IPS-18a (cell line): Measurements from ENCODE around the gene TPD52L2.
"Not testable (repeated sequence)": the region's sequence is repeated elsewhere in the genome, so short reads cannot be mapped to it uniquely, and the experiment has no call there.

ENCODE experiments used
- H3K27ac ChIP-seq: one replicate; pipeline ENCODE4 v1.5.1; 2013; ENCODE audit warnings: low read length
- H3K27me3 ChIP-seq: one replicate; pipeline ENCODE4 v1.6.1; 2013; ENCODE audit warnings: mild to moderate bottlenecking, low read length; ENCODE audit not compliant: control insufficient read depth, insufficient read depth
- H3K36me3 ChIP-seq: one replicate; pipeline ENCODE4 v1.6.1; 2013; ENCODE audit warnings: low read depth, low read length; ENCODE audit not compliant: control insufficient read depth
- H3K4me1 ChIP-seq: one replicate; pipeline ENCODE4 v1.6.1; 2013; ENCODE audit warnings: low read depth, low read length; ENCODE audit not compliant: control insufficient read depth
- H3K4me3 ChIP-seq: one replicate; pipeline ENCODE4 v1.5.1; 2013; ENCODE audit warnings: low read length
- H3K9ac ChIP-seq: one replicate; pipeline ENCODE4 v1.6.1; 2013; ENCODE audit warnings: mild to moderate bottlenecking, low read length, moderate library complexity
- H3K9me3 ChIP-seq: one replicate; pipeline ENCODE4 v1.6.1; 2013; ENCODE audit warnings: low read depth, low read length; ENCODE audit not compliant: control insufficient read depth

Gene TPD52L2

DNA sequence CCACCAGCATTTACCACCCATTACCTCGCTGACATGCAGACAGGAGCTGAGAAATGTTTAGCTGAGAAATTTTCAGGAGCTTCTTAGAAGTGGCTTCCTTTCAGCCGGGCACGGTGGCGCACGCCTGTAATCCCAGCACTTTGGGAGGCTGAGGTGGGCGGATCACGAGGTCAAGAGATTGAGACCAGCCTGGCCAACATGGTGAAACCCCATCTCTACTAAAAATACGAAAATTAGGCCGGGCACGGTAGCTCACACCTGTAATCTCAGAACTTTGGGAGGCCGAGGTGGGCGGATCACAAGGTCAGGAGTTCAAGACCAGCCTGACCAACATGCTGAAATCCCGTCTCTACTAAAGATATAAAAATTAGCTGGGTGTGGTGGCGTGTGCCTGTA lies 13.5 kb upstream of the TPD52L2 start:
- H3K4me3 ChIP-seq, H3K27ac ChIP-seq, H3K36me3 ChIP-seq, H3K9ac ChIP-seq, H3K9me3 ChIP-seq, H3K27me3 ChIP-seq: not testable (repeated sequence)
- peaks cover 34% of the 10 kb centered on the region for H3K4me1 ChIP-seq

DNA sequence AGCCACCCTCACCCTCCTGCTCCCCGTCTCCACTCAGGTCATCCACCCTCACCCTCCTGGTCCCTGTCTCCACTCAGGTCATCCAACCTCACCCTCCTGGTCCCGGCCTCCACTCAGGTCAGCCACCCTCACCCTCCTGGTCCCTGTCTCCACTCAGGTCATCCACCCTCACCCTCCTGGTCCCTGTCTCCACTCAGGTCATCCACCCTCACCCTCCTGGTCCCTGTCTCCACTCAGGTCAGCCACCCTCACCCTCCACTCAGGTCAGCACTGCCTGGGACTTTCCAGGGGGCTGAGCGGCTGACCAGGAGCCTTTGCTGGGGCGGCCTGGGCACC lies 11.4 kb upstream of the TPD52L2 start:
- H3K9me3 ChIP-seq, H3K9ac ChIP-seq, H3K27ac ChIP-seq, H3K36me3 ChIP-seq, H3K27me3 ChIP-seq, H3K4me3 ChIP-seq: not testable (repeated sequence)
- H3K4me1 ChIP-seq = peaks cover 21% of the 10 kb centered on the region

DNA sequence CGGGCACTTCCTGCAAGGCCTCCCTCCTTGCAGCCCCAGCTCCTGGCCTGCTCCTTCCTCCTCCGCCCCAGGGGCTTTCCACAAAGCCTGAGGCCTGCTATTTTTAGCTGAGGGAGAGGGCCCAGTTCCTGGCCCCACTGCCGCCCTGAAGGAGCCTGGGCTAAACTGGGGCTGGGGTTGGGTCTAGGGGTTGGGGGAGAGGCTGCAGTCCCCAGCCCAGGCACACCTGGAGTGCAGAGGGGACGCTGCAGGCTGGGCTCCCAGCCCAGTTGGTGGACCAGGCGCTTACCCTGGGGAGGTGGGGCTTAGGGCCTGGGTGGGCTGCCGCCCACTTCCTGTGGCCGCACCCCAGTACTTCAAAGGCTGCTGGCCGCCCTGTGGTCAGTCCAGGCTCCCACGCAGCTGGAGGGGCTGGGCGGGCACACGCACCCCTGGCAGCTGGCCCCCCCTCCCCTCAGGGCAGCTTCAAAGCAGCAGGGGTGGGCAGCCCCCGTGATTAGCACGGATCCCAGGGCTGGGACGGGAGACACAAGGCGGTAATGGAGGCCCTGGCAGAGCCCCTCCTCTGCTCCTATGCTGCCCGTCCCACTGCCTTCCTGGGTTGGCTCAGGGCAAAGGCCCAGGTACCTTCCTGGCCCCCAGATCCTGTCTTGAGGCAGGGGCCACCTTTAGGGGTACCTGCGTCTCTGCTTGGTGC lies 10.9 kb upstream of the TPD52L2 start:
- H3K4me3 ChIP-seq = no peak overlapping the region
- H3K4me1 ChIP-seq = peaks cover 26% of the 10 kb centered on the region
- H3K9ac ChIP-seq = no peak overlapping the region
- H3K9me3 ChIP-seq = no peaks in the 10 kb centered on the region
- no peaks in the 10 kb centered on the region for H3K36me3 ChIP-seq
- H3K27ac ChIP-seq = no peak overlapping the region
- no peaks in the 10 kb centered on the region for H3K27me3 ChIP-seq

DNA sequence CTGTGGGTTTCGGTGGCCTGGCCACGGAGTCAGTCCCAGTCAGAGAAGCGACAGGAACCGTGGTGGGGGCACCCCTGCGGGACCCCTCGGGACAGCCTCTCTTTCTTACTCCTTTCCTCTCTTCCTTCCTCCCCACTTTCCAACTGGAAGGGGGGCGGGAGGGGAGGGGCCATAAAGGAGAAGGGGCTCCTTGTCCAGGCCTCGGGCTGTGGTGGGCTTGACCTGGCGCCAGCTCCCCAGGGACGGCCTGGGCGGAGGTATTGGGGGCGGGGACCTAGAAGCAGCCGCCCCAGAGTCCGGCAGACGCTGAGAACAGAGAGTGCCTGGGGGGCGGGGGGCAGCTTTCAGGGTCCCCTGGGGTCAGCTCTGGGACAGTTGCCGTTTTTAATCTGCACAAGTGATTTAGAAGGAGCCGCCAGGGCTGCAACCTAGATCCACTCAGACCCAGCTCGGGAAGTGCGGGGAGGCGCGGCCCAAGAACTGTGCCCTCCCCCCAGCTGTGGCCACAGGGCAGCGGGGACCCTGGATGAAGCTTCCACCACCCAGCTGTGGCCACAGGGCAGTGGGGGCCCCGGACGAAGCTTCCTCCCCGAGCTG lies 10.2 kb upstream of the TPD52L2 start:
- no peak overlapping the region for H3K27ac ChIP-seq

DNA sequence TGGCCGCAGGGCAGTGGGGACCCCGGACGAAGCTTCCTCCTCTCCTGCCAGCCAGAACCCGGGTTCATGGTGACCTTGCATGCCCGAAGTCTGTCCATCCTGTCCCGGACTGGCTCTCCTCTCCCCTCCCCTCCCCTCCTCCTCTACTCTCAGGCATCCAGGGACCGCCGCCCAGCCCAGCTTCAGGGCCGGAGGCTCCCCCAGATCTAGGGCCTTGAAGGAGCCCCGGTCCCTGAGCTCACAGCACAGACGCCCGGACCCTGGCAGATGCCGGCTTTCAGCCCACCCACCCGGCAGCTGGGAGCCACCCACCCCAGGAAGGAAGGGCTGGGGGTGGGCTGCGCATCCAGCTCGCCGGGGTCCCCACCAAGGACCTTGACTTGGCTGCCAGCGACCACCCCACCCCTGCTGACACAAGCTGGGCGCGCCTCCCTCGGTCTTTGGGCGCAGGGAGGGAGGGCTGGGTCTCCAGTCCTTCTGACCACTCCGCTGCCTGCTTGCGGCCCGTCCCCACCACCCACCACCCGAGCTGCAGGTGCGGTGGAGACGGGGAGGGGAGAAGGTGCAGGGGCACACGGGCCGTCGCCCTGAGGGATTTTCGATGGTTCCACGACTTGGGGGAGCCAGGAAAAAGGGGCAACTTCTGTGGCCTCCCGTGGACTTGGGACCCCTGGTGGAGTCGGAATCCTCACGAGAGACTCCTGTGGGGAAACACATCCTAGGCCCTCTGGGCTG lies 9.5 kb upstream of the TPD52L2 start:
- Histone ChIP-seq H3K4me1 (peaks cover 27% of the 10 kb centered on the region), H3K9ac (no peak overlapping the region), H3K4me3 (peak overlapping the region; percentile 29), H3K27ac (no peak overlapping the region), H3K9me3 (no peaks in the 10 kb centered on the region), H3K36me3 (no peaks in the 10 kb centered on the region), H3K27me3 (no peaks in the 10 kb centered on the region)

More for the DNA sequence above, 10.2 kb upstream of the TPD52L2 start:
- Histone ChIP-seq H3K27me3 (no peaks in the 10 kb centered on the region), H3K9me3 (no peaks in the 10 kb centered on the region), H3K9ac (no peak overlapping the region), H3K4me3 (peak overlapping the region; percentile 23), H3K4me1 (peaks cover 27% of the 10 kb centered on the region), H3K36me3 (no peaks in the 10 kb centered on the region)

DNA sequence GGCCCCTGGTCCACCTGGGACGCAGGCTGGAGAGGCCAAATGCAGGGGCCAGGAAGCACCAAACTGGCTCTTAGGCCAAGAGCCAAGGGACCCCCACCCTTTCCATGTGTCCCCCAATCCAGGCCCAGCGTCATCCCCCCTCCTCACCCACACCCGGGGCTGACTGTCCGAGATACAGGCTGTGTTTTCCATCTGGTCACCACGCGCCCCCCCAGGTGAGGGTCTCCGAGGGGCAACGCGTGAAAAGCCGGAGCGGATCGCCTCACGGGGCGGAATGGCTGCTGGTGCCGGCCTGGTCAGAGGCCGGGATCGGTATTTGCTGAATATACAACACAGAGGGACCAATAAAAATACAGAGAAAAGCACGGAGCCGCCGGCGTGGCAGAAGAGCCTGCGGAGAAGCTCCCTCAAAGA lies 9.0 kb upstream of the TPD52L2 start:
- Histone ChIP-seq H3K9ac (no peak overlapping the region), H3K27me3 (no peaks in the 10 kb centered on the region), H3K9me3 (no peaks in the 10 kb centered on the region), H3K27ac (no peak overlapping the region), H3K4me1 (peaks cover 27% of the 10 kb centered on the region), H3K36me3 (no peaks in the 10 kb centered on the region), H3K4me3 (peak overlapping the region; percentile 29)

DNA sequence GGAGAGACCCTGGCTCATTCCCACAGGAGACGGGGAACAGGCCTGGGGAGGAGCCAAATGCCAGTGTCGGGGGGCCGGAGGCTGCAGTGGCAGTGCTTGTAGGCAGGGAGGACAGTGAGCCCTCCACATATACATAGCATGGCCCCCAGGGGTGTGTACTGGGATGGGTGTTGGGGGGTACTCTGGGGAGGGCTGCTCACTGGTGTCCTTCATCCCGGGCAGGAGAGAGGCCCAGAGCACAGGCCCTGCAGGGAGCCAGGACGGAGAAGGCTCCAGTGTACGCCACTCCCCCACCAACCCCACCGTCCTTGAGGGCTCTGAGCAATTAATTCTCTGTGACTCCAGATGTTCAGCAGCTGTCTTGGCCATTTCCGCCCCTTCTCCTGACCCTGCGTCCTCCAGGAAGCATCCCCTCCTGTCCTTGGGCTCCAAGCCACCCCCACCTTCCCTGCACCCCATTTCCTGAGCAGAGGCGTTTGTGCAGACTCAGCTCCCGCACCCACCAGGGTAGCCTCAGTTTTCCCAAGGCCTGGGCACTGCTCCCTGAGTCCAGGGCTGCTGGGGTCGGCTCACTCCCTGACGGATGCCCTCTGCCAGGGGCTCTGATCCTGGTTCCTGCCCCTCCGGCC lies 7.2 kb upstream of the TPD52L2 start:
- Histone ChIP-seq H3K4me1 (peaks cover 27% of the 10 kb centered on the region), H3K27me3 (no peaks in the 10 kb centered on the region), H3K9me3 (no peaks in the 10 kb centered on the region), H3K36me3 (no peaks in the 10 kb centered on the region), H3K4me3 (no peak overlapping the region), H3K27ac (no peak overlapping the region), H3K9ac (no peak overlapping the region)

DNA sequence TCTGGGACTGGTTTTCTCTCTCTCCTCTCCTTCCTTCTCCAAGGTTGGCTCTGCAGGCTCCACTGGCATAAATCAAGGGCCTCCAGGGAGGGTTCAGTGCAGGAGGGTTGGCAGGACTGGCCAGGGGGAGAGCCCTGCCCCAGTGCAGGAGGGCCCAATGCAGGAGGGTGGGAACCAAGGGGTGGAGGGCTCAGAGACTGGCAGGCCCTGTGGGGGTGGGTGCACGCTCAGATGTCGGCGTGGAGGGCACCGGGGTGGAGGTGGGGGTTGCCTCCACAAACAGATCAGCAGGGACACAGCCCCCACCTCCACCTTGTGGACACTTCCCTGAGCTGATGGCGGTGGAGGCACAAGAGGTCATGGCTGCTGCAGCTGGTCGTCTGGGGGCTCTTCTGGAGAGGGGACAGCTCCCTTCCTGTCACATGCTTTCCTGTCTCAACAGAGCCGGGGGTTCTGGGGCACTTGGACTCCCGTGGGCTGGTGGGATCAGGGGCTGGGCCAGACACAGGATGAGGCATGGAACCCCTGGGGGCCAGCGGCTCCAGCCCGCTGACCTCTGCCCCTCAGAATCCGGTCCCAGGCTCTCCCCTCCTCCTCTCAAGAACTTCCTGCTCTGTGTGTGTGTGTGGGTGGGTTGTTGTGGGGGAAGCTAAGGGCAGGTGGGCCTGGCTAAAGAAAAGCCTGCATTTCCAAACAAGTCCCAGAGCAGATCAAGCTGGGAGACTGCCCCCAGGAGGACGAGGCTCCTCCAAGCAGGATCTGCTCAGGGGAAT lies 6.5 kb upstream of the TPD52L2 start:
- Histone ChIP-seq H3K27ac (peak overlapping the region; percentile 27), H3K9ac (no peak overlapping the region), H3K9me3 (no peaks in the 10 kb centered on the region), H3K4me3 (peak overlapping the region; percentile 25), H3K36me3 (no peaks in the 10 kb centered on the region), H3K27me3 (no peaks in the 10 kb centered on the region), H3K4me1 (peaks cover 26% of the 10 kb centered on the region)

DNA sequence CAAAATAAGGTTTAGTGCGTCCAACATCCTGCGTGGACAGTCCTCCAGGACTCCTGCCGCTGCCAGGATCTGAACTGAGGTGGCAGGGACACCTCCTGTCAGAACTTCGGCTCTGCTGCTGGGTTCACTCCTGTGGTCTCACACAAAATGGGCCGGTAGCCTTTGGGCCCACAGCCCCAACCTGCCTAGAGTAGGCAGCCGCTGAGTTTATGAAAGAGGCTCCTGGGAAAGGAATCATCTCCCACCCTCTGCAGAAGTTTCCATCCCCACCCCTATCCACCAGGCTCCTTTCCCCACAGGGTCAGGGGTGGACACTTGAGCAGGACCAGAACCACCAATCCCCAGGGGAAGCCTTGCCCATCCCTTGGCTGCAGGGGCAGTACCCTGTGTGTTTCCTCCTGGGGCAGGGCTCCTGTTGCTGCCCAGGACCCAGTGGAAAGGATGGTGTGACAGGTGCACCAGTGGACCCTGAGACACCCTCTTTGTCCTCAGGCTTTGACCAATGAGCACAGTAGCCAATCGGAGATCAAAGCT lies 5.8 kb upstream of the TPD52L2 start:
- Histone ChIP-seq H3K4me1 (peaks cover 20% of the 10 kb centered on the region), H3K9ac (no peak overlapping the region), H3K9me3 (no peaks in the 10 kb centered on the region), H3K27ac (no peak overlapping the region), H3K27me3 (no peaks in the 10 kb centered on the region), H3K36me3 (no peaks in the 10 kb centered on the region), H3K4me3 (peak overlapping the region; percentile 25)

DNA sequence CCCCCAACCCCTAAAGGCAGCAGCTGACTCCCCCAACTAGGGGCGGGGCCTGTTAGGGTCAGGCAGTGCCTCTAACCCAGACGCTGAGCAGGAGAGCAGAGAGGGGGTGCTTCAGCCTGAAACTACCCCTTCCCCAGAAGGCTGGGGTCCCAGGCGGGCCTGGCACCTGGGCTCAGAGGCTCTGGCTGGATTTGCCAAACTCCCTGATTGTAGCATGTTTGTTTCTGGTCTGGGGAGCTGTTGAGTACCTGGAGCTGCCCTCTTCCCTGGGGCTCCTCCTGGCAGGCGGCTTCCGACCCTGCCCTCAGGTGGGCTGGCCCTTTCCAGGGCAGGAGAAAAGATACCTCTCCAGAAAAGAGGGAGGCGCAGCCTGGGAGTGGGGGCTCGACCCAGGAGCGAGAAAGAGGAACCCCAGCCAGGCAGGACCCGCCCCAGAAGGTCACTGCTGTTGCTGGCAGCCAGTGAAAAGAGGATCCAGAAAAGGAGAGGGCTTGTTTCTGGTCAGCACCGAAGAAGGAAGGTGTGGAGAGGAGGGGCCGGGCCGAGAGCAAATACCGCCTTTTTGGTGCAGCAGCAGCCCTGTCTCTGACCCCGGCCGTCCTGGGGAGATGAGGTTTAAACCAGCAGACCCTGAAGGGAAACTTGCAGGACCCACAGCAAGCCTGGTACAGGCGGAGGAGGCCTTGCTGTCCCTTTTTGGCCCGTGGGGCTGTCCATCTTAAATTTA lies 4.6 kb upstream of the TPD52L2 start:
- H3K9ac ChIP-seq = no peak overlapping the region
- peaks cover 15% of the 10 kb centered on the region for H3K4me1 ChIP-seq
- H3K27ac ChIP-seq = no peak overlapping the region
- no peaks in the 10 kb centered on the region for H3K36me3 ChIP-seq
- no peaks in the 10 kb centered on the region for H3K27me3 ChIP-seq
- no peaks in the 10 kb centered on the region for H3K9me3 ChIP-seq
- H3K4me3 ChIP-seq = no peak overlapping the region
